HG03064 (cell line): ENCODE data around the gene LIMS2.

Source experiments
- ATAC-seq: cut with Tn5 transposase; IDR thresholded peaks from one replicate; pipeline ENCODE4 v1.9.1; 2021; ENCODE audit warnings: low read depth; ENCODE audit not compliant: unreplicated experiment

Gene LIMS2

DNA sequence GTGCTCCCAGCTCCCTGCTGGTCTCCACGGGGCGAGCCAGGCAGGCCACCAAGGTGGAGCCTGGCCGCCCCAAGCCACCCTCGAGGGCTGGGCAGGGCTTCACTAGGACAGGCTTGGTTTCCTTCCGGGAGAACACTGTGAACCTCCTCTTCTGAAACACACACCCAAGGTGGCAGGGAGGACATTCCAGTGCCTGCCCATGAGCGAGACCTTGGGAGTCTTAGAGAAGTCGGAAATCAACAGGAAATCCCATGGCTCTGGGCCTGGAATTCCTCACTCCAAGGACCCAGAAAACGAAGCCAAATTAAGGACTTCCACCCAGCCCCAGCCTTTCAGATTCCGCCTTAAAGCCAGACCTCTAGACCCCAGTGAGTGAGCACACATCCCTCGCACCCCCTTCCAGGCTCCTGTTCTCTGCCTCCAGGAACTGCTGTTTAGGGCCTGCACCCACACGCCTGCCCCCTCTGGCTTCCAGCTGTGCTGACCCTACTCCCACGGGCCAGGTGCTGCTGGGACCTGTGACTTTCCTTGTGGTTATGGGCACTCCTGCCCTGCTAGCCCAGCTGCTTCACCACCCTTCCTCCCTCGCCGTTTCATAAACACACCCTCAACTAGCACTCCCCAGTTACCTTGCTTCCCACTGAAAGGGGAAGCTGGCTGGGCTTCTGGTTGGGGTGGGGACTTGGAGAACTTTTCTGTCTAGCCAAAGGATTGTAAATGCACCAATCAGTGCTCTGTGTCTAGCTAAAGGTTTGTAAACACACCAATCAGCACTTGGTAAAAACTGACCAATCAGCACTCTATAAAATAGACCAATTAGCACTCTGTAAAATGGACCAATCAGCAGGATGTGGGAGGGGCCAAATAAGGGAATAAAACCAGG, 15.7 kb downstream of the LIMS2 start:
- ATAC-seq = no peak

DNA sequence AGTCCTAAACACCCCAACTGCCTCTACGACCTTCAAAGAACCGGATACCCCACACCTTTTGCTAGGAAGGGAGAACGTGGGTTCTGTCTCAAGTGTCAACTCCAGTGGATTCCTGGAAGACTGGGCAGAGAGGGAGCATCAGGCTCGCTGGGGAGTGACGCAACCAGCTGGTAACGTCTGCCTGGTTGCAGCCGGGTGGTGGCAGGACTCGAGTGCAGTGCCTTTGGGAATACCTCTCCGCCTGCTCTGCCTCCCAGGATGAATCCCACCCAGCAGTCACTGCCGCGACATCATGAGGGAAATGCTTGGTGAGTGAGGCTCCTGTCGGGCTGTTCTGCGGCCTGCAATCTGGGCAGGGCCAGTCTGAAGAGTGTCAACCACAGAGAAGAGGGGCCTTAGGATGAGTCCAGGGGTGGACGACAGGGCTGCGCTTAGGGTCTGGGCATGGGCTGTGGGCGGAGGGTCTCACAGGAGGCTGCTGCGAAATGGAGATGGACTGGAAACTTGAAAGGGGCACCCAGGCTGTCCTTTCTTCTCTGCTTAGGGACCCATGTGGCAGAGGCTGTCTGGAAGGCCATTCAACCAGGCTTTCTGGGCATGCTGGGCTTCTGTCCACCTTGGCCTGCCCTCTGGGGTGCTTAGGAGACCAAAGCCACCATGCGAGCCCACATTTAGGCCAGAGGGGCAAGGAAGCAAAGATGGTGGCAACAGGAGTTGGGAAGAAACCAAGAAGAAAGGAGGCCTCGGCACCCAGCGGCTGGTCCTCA, 16.5 kb downstream of the LIMS2 start:
- ATAC-seq = no peak

DNA sequence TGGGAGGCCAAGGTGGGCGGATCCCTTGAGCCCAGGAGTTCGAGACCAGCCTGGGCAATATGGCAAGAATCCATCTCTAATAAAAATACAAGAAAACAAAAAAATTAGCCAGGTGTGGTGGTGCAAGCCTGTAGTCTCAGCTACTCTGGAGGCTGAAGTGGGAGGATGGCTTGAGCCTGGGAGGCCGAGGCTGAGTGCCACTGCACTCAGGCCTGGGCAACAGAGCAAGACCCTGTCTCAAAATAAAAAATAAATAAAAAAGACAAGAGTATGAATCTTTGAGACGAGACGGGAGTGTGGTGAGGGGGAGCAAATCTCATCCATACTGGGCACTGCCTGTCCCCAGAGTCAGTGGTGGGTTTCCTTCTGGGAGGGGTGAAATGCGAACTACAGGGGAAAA, 17.2 kb downstream of the LIMS2 start:
- ATAC-seq = no peak

DNA sequence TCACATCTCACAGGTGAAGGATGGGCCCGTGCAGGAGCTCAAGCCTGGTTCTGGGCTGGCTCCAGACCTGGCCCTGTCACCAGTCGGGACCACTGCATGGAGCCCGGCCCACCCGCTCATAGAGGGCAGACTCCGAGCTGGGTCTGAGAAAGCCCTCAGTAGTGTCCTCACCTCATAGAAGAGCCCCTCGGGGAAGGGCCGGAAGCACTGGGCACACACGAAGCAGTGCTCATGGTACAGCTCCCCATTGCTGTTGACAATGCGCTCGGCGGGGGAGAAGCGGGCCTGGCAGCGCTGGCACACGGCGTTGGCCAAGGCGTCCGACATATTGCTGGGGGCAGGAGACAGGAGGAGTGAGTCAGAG, 18.1 kb downstream of the LIMS2 start:
- no peak for ATAC-seq

DNA sequence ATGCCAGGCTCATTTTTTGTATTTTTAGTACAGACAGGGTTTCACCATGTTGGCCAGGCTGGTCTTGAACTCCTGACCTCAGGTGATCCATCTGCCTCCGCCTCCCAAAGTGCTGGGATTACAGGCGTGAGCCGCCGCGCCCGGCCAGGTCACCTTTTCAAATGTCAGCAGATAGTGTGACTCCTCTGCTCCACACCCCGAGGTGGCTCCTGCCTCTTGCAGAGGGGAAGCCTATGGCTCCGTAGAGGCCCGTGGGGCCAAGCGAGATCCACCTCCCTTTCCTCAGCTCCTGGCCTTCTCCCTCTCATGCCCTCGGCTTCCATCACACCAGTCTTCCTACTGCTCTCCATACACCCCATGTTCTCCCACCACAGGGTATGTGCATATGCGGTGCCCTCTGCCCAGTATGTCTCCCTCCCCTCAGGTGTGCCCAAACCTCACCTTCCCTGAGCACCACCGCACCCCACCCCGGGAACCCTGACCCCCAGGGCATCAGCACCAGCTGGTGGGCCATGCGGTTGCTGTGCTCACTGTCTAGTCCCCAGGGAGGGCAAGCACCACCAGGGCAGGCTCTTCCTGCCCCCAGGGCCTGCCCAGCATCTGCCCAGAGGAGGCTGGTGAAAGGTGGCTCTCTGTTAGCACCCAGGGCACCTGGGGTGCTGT, 18.6 kb downstream of the LIMS2 start:
- ATAC-seq = no peak

DNA sequence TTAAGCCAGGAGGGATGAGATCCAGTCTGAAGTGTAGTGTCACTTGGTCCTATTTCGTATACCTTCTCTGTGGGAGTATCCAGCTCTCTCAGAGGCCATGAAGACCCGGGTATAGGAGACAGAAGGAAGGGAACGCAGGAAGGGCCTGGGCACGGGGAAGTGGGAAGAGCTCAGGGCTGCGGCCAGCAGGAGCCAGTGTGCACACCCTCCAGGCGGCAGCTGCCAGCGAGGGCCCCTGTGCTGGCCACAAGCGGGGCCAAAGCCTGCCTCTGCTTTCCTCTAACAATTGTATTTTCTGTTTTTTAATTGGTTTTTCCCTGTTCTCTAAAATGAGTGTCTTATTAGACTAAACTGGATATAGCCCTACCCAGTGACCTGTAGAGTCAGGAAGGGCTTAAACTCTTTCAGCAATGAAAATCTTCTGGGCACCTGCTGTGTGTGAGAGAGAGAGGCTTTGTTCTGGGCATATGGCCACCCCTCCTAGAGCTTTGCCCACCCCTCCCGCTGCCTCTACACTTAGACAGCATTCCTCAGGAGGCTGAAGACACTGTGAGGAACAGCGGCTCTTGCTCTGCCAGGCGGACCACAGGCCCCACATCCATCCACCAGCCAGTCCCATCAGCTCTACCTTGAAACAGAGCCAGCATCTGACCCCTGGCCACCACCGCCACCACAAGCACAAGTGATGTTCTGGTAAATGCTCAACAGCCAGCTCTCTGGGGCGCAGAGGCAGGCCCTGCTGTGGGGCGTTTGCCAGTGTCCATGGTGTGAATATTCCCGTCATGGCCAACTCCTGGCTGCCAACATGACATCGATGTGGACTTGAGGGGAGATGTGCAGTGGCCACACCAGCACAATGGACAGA, 19.9 kb downstream of the LIMS2 start:
- ATAC-seq = no peak

DNA sequence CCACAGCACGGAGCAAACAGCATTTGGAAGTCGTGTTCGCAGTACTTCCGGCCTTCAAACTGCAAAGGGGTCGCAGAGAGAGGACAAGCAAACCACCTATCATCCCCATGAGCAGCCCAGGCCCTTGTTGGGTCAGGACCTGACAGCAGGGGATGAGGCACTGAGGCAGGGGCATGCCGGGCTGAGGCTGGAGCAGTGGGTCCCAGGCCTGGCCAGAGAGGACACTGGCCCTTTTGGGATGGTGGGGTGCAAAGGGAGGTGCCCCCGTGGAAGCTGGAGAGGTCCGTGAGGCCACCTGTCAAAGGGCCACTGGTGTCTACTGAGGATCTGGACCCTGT, 20.5 kb downstream of the LIMS2 start:
- no peak for ATAC-seq

DNA sequence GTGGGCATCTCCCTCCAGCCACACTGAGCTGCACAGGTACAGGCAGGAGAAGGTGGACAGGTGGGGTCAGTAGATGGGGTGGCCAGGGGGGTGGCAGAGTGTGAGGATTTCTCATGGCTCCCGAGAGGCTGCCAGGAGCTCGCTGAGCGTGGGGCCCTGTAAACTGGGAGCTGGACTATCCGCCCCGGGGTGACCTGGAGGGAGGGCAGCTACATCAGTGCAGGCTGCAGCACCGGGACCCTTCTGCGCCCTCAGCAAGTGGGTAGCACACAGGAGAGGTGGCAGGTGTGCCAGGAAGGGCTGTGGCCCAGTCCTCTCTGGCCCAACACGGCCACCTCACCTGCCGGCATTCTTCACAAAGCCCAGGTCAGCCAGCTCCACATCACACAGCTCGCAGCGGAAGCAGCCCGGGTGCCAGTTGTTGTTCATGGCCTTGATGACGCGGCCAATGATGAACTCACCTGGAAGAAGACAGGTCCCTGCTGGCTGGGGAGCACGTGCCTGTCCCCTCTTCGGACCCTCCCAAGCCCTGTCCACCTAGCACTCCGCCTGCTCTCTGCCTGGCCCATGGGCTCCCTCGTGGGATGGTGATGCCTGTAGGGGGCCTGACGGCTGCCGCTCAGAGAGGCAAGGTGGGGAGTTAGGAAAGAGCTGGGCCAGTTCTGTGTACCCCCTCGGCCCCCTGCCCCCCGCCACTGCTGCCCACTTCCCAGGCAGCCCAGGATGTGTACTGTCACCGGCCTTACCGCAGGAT, 21.1 kb downstream of the LIMS2 start:
- ATAC-seq = no peak

DNA sequence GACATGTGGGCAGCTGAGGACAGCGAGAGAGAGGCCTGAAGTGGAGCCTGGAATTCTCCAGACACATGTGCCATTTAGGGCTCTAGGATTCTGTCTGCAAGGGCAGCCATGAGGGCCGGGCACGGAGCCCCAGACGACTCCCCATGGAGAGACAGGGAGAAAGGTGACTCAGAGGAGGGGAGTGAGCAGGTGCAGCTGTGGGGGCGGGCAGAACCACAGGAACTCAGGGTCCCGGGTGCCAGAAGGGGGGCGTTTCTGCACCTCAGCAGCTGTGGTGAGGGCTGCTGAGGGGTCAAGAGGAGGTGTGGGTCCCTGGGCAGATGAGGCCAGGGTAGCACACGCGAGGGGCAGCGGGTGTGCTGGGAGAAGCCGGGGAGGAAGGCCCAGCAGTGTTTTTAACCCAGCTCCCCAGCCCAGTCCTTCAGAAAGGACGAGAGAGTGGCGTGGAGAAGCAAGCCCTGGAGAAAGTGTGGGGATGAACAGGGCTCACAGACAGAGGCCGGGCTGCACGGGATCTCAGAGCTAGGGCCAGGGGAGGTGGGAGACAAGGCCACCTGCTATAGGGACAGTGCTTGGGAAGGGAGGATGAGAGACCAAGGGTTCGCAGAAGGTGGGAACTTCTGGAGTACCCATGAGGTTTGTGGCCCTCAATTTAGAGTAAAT, 21.8 kb downstream of the LIMS2 start:
- no peak for ATAC-seq

DNA sequence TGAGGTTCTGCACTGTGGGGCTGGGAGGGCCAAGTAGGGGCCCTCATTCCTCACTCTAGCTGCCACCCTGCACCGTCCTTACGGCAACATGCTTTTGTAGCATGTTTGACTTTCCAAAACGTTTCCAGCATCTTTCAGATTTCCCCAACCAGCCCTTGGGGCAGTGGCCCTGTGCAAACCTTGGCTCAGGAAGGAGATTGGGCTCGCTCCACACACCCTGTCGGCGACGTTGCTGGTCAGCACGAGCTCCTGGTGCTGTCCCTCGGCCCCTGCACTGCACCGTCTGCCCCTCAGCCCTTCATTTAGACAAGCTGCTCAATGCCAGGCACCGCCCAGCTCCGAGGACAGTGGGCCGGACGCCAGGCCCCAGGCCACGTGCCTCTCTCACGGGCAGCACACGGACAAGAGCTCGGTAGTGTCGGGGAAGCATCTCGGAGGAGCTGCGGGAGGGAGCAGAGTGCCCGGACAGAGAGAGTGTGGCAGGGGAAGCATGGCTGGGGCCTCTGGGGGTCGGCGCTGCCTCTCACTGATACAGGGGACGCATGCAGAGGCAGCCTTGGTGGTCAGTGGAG, 22.5 kb downstream of the LIMS2 start:
- no peak for ATAC-seq

DNA sequence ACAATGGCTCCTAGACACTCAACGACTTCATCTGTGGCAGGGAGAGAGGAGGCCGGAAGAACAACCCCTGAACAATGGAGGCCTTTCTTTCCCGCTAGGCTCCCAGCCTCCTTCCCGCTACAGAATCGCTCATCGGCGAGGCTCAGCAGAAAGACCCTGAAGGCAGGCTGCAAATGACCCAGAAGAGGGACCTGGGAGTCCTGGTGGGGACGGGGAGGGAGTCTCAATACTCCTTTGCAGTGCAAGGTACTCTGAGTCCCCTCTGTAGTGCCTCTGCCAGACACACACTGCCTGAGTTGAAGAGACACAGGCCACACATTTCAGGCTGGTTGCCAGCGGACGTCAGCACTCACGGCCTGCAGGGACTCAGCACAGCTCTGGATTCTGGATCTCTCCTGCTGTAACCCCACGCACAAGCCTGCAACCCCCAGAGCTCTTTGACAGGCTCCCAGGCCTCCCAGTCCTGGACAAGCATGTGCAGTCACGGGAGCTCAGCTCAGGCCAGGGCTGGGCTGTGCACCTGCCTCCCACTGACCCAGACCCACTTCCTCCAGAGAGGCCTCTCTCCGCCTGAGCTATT, 23.3 kb downstream of the LIMS2 start:
- ATAC-seq = no peak

DNA sequence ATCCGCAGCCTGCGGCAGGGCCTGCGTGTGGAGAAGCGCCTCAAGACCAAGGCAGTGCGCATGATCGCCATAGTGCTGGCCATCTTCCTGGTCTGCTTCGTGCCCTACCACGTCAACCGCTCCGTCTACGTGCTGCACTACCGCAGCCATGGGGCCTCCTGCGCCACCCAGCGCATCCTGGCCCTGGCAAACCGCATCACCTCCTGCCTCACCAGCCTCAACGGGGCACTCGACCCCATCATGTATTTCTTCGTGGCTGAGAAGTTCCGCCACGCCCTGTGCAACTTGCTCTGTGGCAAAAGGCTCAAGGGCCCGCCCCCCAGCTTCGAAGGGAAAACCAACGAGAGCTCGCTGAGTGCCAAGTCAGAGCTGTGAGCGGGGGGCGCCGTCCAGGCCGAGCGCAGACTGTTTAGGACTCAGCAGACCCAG, 23.9 kb downstream of the LIMS2 start:
- no peak for ATAC-seq

DNA sequence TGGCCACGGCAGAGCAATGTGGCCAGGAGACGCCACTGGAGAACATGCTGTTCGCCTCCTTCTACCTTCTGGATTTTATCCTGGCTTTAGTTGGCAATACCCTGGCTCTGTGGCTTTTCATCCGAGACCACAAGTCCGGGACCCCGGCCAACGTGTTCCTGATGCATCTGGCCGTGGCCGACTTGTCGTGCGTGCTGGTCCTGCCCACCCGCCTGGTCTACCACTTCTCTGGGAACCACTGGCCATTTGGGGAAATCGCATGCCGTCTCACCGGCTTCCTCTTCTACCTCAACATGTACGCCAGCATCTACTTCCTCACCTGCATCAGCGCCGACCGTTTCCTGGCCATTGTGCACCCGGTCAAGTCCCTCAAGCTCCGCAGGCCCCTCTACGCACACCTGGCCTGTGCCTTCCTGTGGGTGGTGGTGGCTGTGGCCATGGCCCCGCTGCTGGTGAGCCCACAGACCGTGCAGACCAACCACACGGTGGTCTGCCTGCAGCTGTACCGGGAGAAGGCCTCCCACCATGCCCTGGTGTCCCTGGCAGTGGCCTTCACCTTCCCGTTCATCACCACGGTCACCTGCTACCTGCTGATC, 24.4 kb downstream of the LIMS2 start:
- ATAC-seq = no peak

DNA sequence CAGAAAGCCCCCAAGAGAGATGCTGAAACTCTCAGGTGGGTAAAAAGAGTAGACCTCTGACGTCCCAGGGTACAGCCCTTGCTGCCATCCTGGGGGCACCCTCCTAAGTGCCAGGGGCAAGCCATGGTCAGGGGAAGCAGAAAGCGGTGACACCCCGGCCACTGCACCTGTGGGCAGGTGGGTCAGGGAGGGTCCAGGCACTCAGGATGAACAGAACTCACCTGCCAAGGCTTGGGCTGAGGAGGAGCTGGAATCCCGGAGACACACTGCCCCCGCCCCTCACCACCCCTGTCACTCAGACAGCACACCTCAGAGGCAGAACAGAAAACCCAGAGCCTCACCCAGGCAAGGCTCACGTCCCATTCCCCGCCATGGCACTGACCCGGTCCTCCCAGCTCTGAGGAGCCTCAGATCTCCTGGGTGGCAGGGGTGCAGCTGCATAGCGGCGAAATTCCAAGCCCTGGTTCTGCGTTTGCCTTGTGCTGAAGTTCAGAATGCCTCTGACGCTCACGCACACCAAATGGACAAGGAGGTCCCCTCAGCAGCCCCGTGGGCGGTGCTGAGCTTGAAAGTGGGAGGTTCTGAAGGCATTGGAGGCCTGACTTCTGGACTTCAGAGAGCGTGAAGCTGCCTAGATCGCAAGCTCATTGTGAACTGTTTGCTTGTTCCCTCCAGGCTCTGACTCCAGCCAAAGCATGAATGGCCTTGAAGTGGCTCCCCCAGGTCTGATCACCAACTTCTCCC, 25.1 kb downstream of the LIMS2 start:
- no peak for ATAC-seq

DNA sequence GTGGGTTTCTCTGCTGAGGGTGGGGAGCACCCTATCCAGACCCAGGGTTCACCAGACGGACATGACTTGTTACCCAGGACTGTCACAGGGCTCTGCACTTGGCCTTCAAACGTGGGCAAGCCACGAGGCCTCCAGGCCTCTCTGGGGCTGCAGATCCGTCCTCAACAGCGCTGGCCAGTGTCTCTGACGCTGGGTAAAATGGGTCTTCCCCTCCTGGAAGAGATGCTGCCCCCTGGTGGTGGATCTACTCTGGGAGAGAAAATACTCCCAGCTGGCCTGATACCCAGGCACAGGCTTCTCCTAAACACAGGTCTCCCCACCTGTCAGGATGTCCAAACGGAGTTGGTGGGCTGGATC, 25.7 kb downstream of the LIMS2 start:
- ATAC-seq = no peak

DNA sequence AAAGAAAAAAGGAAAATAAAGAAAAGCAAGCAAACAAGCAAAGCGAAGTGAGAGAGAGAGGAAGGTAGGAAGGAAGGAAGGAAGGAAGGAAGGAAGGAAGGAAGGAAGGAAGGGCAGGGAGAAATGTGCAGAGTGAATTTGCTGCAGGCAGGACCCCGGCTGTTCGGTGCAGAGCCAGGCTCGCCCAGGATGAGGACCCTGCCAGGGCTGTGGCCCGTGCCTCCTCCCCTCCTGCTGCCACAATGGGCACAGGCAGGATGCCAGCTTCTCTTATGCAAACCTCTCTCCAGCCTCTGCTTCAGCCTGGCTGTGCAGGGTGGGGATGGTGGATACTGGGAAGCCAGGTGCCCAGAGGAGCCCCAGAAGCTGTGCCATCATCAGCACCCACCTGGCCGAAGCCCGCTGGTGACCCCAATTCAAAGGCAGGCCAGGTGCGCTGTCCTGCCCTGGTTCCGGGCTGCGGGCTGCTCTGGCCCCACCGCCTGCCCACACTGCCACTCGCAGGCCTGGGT, 26.2 kb downstream of the LIMS2 start:
- no peak for ATAC-seq

DNA sequence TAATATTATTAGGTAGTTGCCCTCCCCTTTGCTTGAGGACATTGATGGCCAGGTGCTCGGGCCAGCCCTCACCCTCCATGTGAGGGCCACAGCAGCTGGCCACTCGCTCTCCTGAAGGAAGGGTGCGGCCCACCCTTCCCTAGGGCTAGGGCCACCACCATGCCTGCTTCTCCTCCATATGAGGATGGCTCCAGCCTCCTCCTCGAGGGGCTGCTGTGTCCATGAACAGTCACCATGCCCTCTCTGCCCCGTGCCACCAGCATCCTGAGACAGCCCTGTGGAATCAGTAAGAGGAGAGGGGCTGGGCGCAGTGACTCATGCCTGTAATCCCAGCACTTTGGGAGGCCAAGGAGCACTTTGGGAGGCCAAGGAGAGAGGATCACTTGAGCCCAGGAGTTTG, 27.0 kb downstream of the LIMS2 start:
- no peak for ATAC-seq
